Measurements from ENCODE around the gene SOCS1. TPM values are rescaled to one million over a fixed set of nuclear protein-coding genes. Genes with fewer than 3 reads are reported as not detected.

The SOCS1 gene
- total RNA-seq, 1 donor from 2014 or later = 0.73 TPM

- DNase-seq (ENCODE audit: low read depth, low spot score) = no peak
Observed at GRCh38 chr16:11285842-11286241, 29.8 kb upstream of the SOCS1 start.

- DNase-seq (ENCODE audit: low read depth, low spot score) = no peak
Observed at GRCh38 chr16:11283820-11284248, 27.8 kb upstream of the SOCS1 start.

GRCh38 chr16:11280616-11281522 is 24.9 kb upstream of the SOCS1 start, which contains the start of gene PRM1:
PRM1 (minus strand) TSS chr16:11281330; CDS start chr16:11281238, 92 bp downstream.
- DNase-seq (ENCODE audit: low read depth, low spot score) = no peak

GRCh38 chr16:11278681-11279628 is 23.0 kb upstream of the SOCS1 start:
- DNase-seq (ENCODE audit: low read depth, low spot score) = no peak

- DNase-seq (ENCODE audit: low read depth, low spot score) = no peak
Observed at GRCh38 chr16:11277607-11278337, 21.8 kb upstream of the SOCS1 start.

GRCh38 chr16:11276896-11277593 is 21.0 kb upstream of the SOCS1 start:
- no peak for DNase-seq (ENCODE audit: low read depth, low spot score)

- no peak for DNase-seq (ENCODE audit: low read depth, low spot score)
Observed at GRCh38 chr16:11276143-11276895, 20.3 kb upstream of the SOCS1 start, which contains the start of gene PRM2. PRM2 (minus strand) TSS chr16:11276480; CDS start chr16:11276370, 110 bp downstream.

GRCh38 chr16:11274964-11275363 is 19.0 kb upstream of the SOCS1 start:
- no peak for DNase-seq (ENCODE audit: low read depth, low spot score)

- no peak for DNase-seq (ENCODE audit: low read depth, low spot score)
Observed at GRCh38 chr16:11273721-11274324, 17.8 kb upstream of the SOCS1 start.

GRCh38 chr16:11272921-11273720 is 17.1 kb upstream of the SOCS1 start, which contains the start of gene PRM3:
PRM3 (minus strand) TSS chr16:11273629; CDS start chr16:11273595, 34 bp downstream.
- DNase-seq (ENCODE audit: low read depth, low spot score) = no peak

- DNase-seq (ENCODE audit: low read depth, low spot score) = no peak
Observed at GRCh38 chr16:11272484-11272883, 16.5 kb upstream of the SOCS1 start.

GRCh38 chr16:11271610-11272009 is 15.6 kb upstream of the SOCS1 start:
- no peak for DNase-seq (ENCODE audit: low read depth, low spot score)

- no peak for DNase-seq (ENCODE audit: low read depth, low spot score)
Observed at GRCh38 chr16:11270602-11271162, 14.7 kb upstream of the SOCS1 start.

- DNase-seq (ENCODE audit: low read depth, low spot score) = no peak
Observed at GRCh38 chr16:11268921-11269375, 12.9 kb upstream of the SOCS1 start, which contains the start of gene TNP2. TNP2 (minus strand) TSS chr16:11269325; CDS start chr16:11269262, 63 bp downstream.

GRCh38 chr16:11265124-11265523 is 9.1 kb upstream of the SOCS1 start:
- DNase-seq (ENCODE audit: low read depth, low spot score) = no peak

- no peak for DNase-seq (ENCODE audit: low read depth, low spot score)
Observed at GRCh38 chr16:11264155-11264832, 8.3 kb upstream of the SOCS1 start.

- no peak for DNase-seq (ENCODE audit: low read depth, low spot score)
Observed at GRCh38 chr16:11263737-11264136, 7.7 kb upstream of the SOCS1 start.

Data from pulmonary artery endothelial cell (primary cell).